ENCODE data around the gene ELOVL6.
A peak's percentile ranks its signal among the peaks of the same experiment; 100 is the strongest.

GRCh38 chr4:110211007-110211769 lies 12.8 kb upstream of the ELOVL6 start:
- TF ChIP-seq POLR2A (IDR thresholded peaks at IDR 0.05; ENCODE audit: low read depth, low read length) (no peak), CTCF (conservative IDR thresholded peaks at IDR 0.05; ENCODE audit: low read depth, low read length) (peak; percentile 85), MAZ (IDR thresholded peaks at IDR 0.05; ENCODE audit: borderline replicate concordance, low read depth, low read length) (no peak), MXI1 (IDR thresholded peaks at IDR 0.05; ENCODE audit: borderline replicate concordance, low read depth, low read length) (no peak), CHD1 (IDR thresholded peaks at IDR 0.05; ENCODE audit: low read depth, low read length) (no peak)
- TF ChIP-seq, protein P1, sequence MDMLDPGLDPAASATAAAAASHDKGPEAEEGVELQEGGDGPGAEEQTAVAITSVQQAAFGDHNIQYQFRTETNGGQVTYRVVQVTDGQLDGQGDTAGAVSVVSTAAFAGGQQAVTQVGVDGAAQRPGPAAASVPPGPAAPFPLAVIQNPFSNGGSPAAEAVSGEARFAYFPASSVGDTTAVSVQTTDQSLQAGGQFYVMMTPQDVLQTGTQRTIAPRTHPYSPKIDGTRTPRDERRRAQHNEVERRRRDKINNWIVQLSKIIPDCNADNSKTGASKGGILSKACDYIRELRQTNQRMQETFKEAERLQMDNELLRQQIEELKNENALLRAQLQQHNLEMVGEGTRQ (IDR thresholded peaks at IDR 0.05; ENCODE audit: low read depth, low read length) = no peak
- TF ChIP-seq, protein P2, sequence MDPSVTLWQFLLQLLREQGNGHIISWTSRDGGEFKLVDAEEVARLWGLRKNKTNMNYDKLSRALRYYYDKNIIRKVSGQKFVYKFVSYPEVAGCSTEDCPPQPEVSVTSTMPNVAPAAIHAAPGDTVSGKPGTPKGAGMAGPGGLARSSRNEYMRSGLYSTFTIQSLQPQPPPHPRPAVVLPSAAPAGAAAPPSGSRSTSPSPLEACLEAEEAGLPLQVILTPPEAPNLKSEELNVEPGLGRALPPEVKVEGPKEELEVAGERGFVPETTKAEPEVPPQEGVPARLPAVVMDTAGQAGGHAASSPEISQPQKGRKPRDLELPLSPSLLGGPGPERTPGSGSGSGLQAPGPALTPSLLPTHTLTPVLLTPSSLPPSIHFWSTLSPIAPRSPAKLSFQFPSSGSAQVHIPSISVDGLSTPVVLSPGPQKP (IDR thresholded peaks at IDR 0.05; ENCODE audit: borderline replicate concordance, low read depth, low read length) = no peak
